ENCODE measurements around the gene CCK. TPM values are rescaled to one million over a fixed set of nuclear protein-coding genes. Genes with fewer than 3 reads are reported as not detected.
"Not testable (repeated sequence)": the region's sequence is repeated elsewhere in the genome, so short reads cannot be mapped to it uniquely, and the experiment has no call there.

CCK gene
- total RNA-seq, 1 experiment from 2014 or later: not detected

GRCh38 chr3:42298259-42298658 lies 32.3 kb upstream of the CCK start:
- no peak overlapping the region for H3K4me3 ChIP-seq (ENCODE audit: low read length)

GRCh38 chr3:42292009-42292408 lies 26.0 kb upstream of the CCK start:
- no peak overlapping the region for H3K4me2 ChIP-seq (ENCODE audit: low read depth, low read length, poor library complexity, severe bottlenecking)
- no peaks in the 10 kb centered on the region for H3K36me3 ChIP-seq (ENCODE audit: insufficient read depth, low read length)
- no peaks in the 10 kb centered on the region for H3K27me3 ChIP-seq (ENCODE audit: low read length)
- DNase-seq: no peak
- no peak overlapping the region for H3K27ac ChIP-seq (ENCODE audit: low read length)
- H3K9me3 ChIP-seq (ENCODE audit: low read length): no peaks in the 10 kb centered on the region
- no peaks in the 10 kb centered on the region for H3K9me2 ChIP-seq (replicated peaks; ENCODE audit: insufficient read depth, low read length)
- no peaks in the 10 kb centered on the region for H3K4me1 ChIP-seq (ENCODE audit: low read length)
- no peak overlapping the region for H3K4me3 ChIP-seq (ENCODE audit: low read length)
- no peak overlapping the region for H2AFZ ChIP-seq (ENCODE audit: low read length)
- no peak overlapping the region for H3K9ac ChIP-seq (ENCODE audit: low read length)
- no peaks in the 10 kb centered on the region for H4K20me1 ChIP-seq (ENCODE audit: insufficient read depth, low read depth, low read length)
- H3K79me2 ChIP-seq (ENCODE audit: low read length): no peaks in the 10 kb centered on the region

More at GRCh38 chr3:42298259-42298658, 32.3 kb upstream of the CCK start:
- Histone ChIP-seq H3K9me2 (replicated peaks; ENCODE audit: insufficient read depth, low read length) (no peaks in the 10 kb centered on the region), H3K27me3 (ENCODE audit: low read length) (no peaks in the 10 kb centered on the region), H3K4me1 (ENCODE audit: low read length) (no peaks in the 10 kb centered on the region; the same call in 1 of the 2 replicates), H3K79me2 (ENCODE audit: low read length) (no peaks in the 10 kb centered on the region), H3K27ac (ENCODE audit: low read length) (no peak overlapping the region), H3K9me3 (ENCODE audit: low read length) (no peaks in the 10 kb centered on the region), H2AFZ (ENCODE audit: low read length) (no peak overlapping the region), H3K4me2 (ENCODE audit: low read depth, low read length, poor library complexity, severe bottlenecking) (no peak overlapping the region), H3K36me3 (ENCODE audit: insufficient read depth, low read length) (no peaks in the 10 kb centered on the region), H3K9ac (ENCODE audit: low read length) (no peak overlapping the region), H4K20me1 (ENCODE audit: insufficient read depth, low read depth, low read length) (no peaks in the 10 kb centered on the region)
- no peak for DNase-seq

DNA sequence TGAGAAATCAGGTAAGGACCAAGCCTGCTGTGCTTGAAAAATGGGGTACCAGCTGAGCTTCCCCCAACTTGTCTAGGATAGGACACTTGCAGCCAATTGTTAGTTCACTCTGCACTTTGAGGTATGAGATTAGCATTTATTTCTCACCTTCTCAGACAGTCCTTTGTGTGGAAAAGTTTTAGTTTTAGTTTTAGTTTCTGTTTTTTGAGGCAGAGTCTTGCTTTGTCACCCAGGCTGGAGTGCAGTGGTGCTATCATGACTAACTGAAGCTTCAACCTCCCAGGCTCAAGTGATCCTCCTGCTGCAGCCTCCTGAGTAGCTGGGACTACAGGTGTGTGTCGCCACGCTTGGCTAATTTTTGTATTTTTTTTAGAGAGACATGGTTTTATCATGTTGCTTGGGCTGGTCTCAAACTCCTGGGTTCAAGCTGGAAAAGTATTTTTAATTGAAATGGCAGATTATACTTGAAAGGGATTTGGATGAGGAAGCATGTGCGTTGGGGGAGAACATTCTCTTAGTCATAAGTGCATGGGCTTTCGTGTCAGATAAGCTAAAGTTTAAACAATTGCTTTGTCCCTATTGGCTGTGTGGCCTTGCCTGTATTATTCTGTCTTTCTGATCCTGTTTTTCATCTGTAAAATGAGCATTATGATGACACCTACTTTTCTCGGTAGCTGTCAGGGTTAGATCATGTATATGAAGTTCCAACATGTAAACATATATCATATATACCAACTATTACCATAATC lies 25.2 kb upstream of the CCK start:
- H3K36me3 ChIP-seq (ENCODE audit: insufficient read depth, low read length): no peaks in the 10 kb centered on the region
- no peak overlapping the region for H3K4me2 ChIP-seq (ENCODE audit: low read depth, low read length, poor library complexity, severe bottlenecking)
- no peaks in the 10 kb centered on the region for H3K9me2 ChIP-seq (replicated peaks; ENCODE audit: insufficient read depth, low read length)
- H2AFZ ChIP-seq (ENCODE audit: low read length): no peak overlapping the region
- H3K27ac ChIP-seq (ENCODE audit: low read length): no peak overlapping the region
- H3K79me2 ChIP-seq (ENCODE audit: low read length): no peaks in the 10 kb centered on the region
- DNase-seq: no peak
- H4K20me1 ChIP-seq (ENCODE audit: insufficient read depth, low read depth, low read length): no peaks in the 10 kb centered on the region
- no peak overlapping the region for H3K4me3 ChIP-seq (ENCODE audit: low read length)
- H3K9me3 ChIP-seq (ENCODE audit: low read length): no peaks in the 10 kb centered on the region
- no peak overlapping the region for H3K9ac ChIP-seq (ENCODE audit: low read length)
- H3K27me3 ChIP-seq (ENCODE audit: low read length): no peaks in the 10 kb centered on the region
- H3K4me1 ChIP-seq (ENCODE audit: low read length): no peaks in the 10 kb centered on the region

- Histone ChIP-seq H3K27ac (ENCODE audit: low read length) (no peak overlapping the region), H3K9me2 (replicated peaks; ENCODE audit: insufficient read depth, low read length) (no peaks in the 10 kb centered on the region), H3K9me3 (ENCODE audit: low read length) (no peaks in the 10 kb centered on the region), H3K4me2 (ENCODE audit: low read depth, low read length, poor library complexity, severe bottlenecking) (no peak overlapping the region), H3K36me3 (ENCODE audit: insufficient read depth, low read length) (no peaks in the 10 kb centered on the region), H3K9ac (ENCODE audit: low read length) (no peak overlapping the region), H3K79me2 (ENCODE audit: low read length) (no peaks in the 10 kb centered on the region), H3K4me1 (ENCODE audit: low read length) (no peaks in the 10 kb centered on the region), H4K20me1 (ENCODE audit: insufficient read depth, low read depth, low read length) (no peaks in the 10 kb centered on the region), H2AFZ (ENCODE audit: low read length) (no peak overlapping the region), H3K4me3 (ENCODE audit: low read length) (no peak overlapping the region), H3K27me3 (ENCODE audit: low read length) (no peaks in the 10 kb centered on the region)
- DNase-seq: no peak
Observed at GRCh38 chr3:42289026-42289425, 23.0 kb upstream of the CCK start.

DNA sequence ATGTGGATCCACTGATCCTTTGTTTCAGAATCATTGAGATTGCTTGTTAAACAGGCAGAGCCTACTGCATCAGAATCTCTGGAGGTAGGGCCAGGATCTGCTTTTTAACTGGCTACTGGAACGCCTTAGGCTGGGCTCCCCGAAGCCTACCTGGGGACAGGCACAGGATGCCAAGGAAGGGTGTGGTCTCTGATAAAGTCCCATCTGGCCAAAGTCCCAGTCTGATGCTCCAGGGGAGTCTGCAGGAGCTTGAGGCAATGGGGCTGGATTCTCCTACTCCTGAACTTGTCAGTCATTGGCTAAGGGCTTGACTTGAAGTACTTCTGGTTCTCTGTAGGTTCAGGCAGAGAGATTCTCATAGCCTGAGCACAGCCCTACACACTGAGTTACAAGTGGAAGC lies 22.4 kb upstream of the CCK start:
- Histone ChIP-seq H3K27ac (ENCODE audit: low read length) (no peak overlapping the region), H3K9ac (ENCODE audit: low read length) (no peak overlapping the region), H3K79me2 (ENCODE audit: low read length) (no peaks in the 10 kb centered on the region), H3K36me3 (ENCODE audit: insufficient read depth, low read length) (no peaks in the 10 kb centered on the region), H3K4me3 (ENCODE audit: low read length) (no peak overlapping the region), H3K9me2 (replicated peaks; ENCODE audit: insufficient read depth, low read length) (no peaks in the 10 kb centered on the region), H2AFZ (ENCODE audit: low read length) (no peak overlapping the region), H3K27me3 (ENCODE audit: low read length) (no peaks in the 10 kb centered on the region), H3K4me1 (ENCODE audit: low read length) (no peaks in the 10 kb centered on the region), H3K4me2 (ENCODE audit: low read depth, low read length, poor library complexity, severe bottlenecking) (no peak overlapping the region), H3K9me3 (ENCODE audit: low read length) (no peaks in the 10 kb centered on the region), H4K20me1 (ENCODE audit: insufficient read depth, low read depth, low read length) (no peaks in the 10 kb centered on the region)
- no peak for DNase-seq

- H3K4me1 ChIP-seq (ENCODE audit: low read length); H3K36me3 ChIP-seq (ENCODE audit: insufficient read depth, low read length); H3K27ac ChIP-seq (ENCODE audit: low read length); H3K4me2 ChIP-seq (ENCODE audit: low read depth, low read length, poor library complexity, severe bottlenecking); H3K9me2 ChIP-seq (replicated peaks; ENCODE audit: insufficient read depth, low read length); H3K9me3 ChIP-seq (ENCODE audit: low read length); H3K79me2 ChIP-seq (ENCODE audit: low read length); DNase-seq; H3K9ac ChIP-seq (ENCODE audit: low read length); H3K27me3 ChIP-seq (ENCODE audit: low read length); H3K4me3 ChIP-seq (ENCODE audit: low read length); H2AFZ ChIP-seq (ENCODE audit: low read length); H4K20me1 ChIP-seq (ENCODE audit: insufficient read depth, low read depth, low read length): not testable (repeated sequence)
Observed at GRCh38 chr3:42287423-42287822, 21.4 kb upstream of the CCK start.

DNA sequence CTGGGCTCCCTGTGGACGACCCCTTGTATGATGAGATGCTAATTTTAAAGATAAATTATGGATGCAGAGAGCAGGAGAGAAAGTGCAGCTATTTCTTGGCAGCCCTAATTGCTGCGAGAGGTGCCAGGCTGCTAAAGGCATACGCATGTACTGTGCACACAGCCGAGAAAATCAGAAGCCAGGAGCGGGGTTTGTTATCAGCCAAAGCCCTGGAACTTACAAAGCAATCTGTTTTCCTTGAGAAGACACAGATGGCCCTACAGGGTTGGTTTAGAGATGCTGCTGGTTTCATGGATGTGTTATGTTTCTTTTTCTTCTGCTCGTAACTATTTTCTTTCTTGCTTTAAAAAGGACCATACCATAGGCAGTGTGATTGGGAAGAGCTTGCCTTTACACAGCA lies 11.7 kb upstream of the CCK start:
- no peak overlapping the region for H2AFZ ChIP-seq (ENCODE audit: low read length)
- no peaks in the 10 kb centered on the region for H3K4me1 ChIP-seq (ENCODE audit: low read length)
- H3K27me3 ChIP-seq (ENCODE audit: low read length): no peaks in the 10 kb centered on the region
- H3K79me2 ChIP-seq (ENCODE audit: low read length): no peaks in the 10 kb centered on the region
- no peak overlapping the region for H3K4me2 ChIP-seq (ENCODE audit: low read depth, low read length, poor library complexity, severe bottlenecking)
- no peaks in the 10 kb centered on the region for H3K9me2 ChIP-seq (replicated peaks; ENCODE audit: insufficient read depth, low read length)
- H3K9me3 ChIP-seq (ENCODE audit: low read length): no peaks in the 10 kb centered on the region
- H3K4me3 ChIP-seq (ENCODE audit: low read length): no peak overlapping the region
- no peaks in the 10 kb centered on the region for H3K36me3 ChIP-seq (ENCODE audit: insufficient read depth, low read length)
- H4K20me1 ChIP-seq (ENCODE audit: insufficient read depth, low read depth, low read length): no peaks in the 10 kb centered on the region
- no peak overlapping the region for H3K9ac ChIP-seq (ENCODE audit: low read length)
- no peak for DNase-seq
- H3K27ac ChIP-seq (ENCODE audit: low read length): no peak overlapping the region

GRCh38 chr3:42276141-42277132 lies 10.5 kb upstream of the CCK start:
- H3K4me2 ChIP-seq (ENCODE audit: low read depth, low read length, poor library complexity, severe bottlenecking): no peak overlapping the region
- no peaks in the 10 kb centered on the region for H3K27me3 ChIP-seq (ENCODE audit: low read length)
- H2AFZ ChIP-seq (ENCODE audit: low read length): no peak overlapping the region
- H3K9ac ChIP-seq (ENCODE audit: low read length): no peak overlapping the region
- H4K20me1 ChIP-seq (ENCODE audit: insufficient read depth, low read depth, low read length): no peaks in the 10 kb centered on the region
- DNase-seq: no peak
- no peaks in the 10 kb centered on the region for H3K79me2 ChIP-seq (ENCODE audit: low read length)
- no peaks in the 10 kb centered on the region for H3K9me3 ChIP-seq (ENCODE audit: low read length)
- H3K4me3 ChIP-seq (ENCODE audit: low read length): no peak overlapping the region
- no peak overlapping the region for H3K27ac ChIP-seq (ENCODE audit: low read length)
- H3K4me1 ChIP-seq (ENCODE audit: low read length): no peaks in the 10 kb centered on the region
- no peaks in the 10 kb centered on the region for H3K9me2 ChIP-seq (replicated peaks; ENCODE audit: insufficient read depth, low read length)
- H3K36me3 ChIP-seq (ENCODE audit: insufficient read depth, low read length): no peaks in the 10 kb centered on the region
